Mesothelial cell of epicardium (in vitro differentiated cells): Measurements from ENCODE around the gene HSD11B2. TPM values are rescaled to one million over a fixed set of nuclear protein-coding genes. Genes with fewer than 3 reads are reported as not detected.

Source experiments
- DNase-seq, 2 experiments: peaks; one replicate each; pipeline ENCODE4 v3.0.0; 2021; ENCODE audit warnings: low spot score in 2 of 2; ENCODE audit not compliant: unreplicated experiment in 2 of 2
- H3K27ac Mint-ChIP-seq: 2 replicates; pipeline ENCODE4 v1.8.0; 2021; ENCODE audit warnings: mixed read lengths
- H3K27me3 Mint-ChIP-seq: 2 replicates; pipeline ENCODE4 v1.8.0; 2021; ENCODE audit warnings: low read depth, mixed read lengths
- H3K36me3 Mint-ChIP-seq: 2 replicates; pipeline ENCODE4 v1.8.0; 2021; ENCODE audit warnings: mixed read lengths
- H3K4me1 Mint-ChIP-seq: 2 replicates; pipeline ENCODE4 v1.8.0; 2021; ENCODE audit warnings: mixed read lengths
- H3K4me3 Mint-ChIP-seq: 2 replicates; pipeline ENCODE4 v1.8.0; 2021; ENCODE audit warnings: mild to moderate bottlenecking, moderate library complexity, mixed read lengths
- H3K9me3 Mint-ChIP-seq: 2 replicates; pipeline ENCODE4 v1.8.0; 2021; ENCODE audit warnings: mixed read lengths
- total RNA-seq: library from RNA; stranded (reverse); gene quantifications from 3 replicates; pipeline ENCODE4 v1.2.1, GENCODE V29; 2021
- TF ChIP-seq, protein P1 (sequence below): fragments of 200-600 bp; sonication (generic); IDR thresholded peaks from one replicate; pipeline ENCODE4 v1.5.0; 2021; ENCODE audit warnings: antibody characterized with exemption; ENCODE audit not compliant: unreplicated experiment

The HSD11B2 gene
- total RNA-seq, 1 donor from 2014 or later = 3.7 TPM

DNA sequence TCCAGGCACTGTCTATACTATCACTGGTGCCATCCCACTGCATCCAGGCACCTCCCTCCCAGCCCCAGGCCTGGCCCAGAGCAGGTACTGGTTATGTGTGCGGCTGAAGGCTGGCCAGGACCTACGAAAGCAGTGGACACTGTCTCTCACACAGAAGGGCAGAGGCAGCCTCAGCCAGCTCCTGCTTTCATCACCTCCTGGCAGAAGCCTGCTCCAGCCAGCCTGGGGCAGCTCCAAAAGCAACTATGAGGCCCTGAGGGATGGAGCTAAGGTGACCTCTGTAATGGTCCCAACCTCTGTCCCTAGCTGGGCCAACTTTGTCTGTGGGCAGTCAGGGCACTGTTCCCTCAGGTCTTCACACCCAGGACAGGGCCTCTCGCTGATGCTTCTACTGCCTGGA, 18.8 kb downstream of the HSD11B2 start:
- no peak for DNase-seq
- H3K4me1 Mint-ChIP-seq = no peaks in the 10 kb centered on the region
- H3K4me3 Mint-ChIP-seq = no peak overlapping the region
- TF ChIP-seq, protein P1, sequence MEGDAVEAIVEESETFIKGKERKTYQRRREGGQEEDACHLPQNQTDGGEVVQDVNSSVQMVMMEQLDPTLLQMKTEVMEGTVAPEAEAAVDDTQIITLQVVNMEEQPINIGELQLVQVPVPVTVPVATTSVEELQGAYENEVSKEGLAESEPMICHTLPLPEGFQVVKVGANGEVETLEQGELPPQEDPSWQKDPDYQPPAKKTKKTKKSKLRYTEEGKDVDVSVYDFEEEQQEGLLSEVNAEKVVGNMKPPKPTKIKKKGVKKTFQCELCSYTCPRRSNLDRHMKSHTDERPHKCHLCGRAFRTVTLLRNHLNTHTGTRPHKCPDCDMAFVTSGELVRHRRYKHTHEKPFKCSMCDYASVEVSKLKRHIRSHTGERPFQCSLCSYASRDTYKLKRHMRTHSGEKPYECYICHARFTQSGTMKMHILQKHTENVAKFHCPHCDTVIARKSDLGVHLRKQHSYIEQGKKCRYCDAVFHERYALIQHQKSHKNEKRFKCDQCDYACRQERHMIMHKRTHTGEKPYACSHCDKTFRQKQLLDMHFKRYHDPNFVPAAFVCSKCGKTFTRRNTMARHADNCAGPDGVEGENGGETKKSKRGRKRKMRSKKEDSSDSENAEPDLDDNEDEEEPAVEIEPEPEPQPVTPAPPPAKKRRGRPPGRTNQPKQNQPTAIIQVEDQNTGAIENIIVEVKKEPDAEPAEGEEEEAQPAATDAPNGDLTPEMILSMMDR = no peak
- H3K27ac Mint-ChIP-seq = no peak overlapping the region
- H3K27me3 Mint-ChIP-seq = no peaks in the 10 kb centered on the region
- no peaks in the 10 kb centered on the region for H3K9me3 Mint-ChIP-seq
- peaks cover 7% of the 10 kb centered on the region for H3K36me3 Mint-ChIP-seq

DNA sequence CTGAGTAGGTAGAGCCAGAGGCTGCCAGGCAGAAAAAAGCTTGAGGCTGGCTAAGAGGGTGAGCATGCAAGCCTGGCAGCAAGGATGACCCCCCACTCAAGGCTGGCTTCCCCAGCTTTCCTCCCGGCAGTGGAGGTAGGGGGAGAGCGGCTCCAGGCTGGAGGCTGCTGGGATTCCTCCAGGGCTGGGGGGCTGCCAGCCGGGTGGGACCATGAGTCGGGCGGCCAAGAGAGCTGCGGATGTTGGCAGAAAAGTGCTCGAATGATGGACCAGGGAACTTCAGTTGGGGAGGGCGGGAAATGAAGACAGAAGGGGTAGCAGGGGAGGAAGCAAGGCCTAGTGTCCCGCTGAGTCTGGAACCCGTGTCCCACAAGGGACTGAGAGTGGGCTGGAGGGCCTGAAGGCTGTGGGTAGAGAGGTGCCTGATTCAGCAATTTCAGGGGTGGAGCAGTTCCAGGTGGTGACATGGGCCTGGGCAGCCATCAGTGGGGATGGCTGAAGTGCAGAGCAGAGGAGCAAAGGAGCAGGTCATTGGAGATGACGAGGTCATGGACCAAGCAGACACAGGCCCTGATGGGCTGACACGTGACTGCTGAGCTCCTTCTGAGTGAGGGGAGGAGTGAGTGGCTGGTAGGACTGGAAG, 20.3 kb downstream of the HSD11B2 start:
- H3K36me3 Mint-ChIP-seq = peaks cover 7% of the 10 kb centered on the region
- H3K27me3 Mint-ChIP-seq = no peaks in the 10 kb centered on the region
- H3K4me3 Mint-ChIP-seq = no peak overlapping the region
- H3K4me1 Mint-ChIP-seq = no peaks in the 10 kb centered on the region
- H3K27ac Mint-ChIP-seq = no peak overlapping the region
- no peaks in the 10 kb centered on the region for H3K9me3 Mint-ChIP-seq
- TF ChIP-seq, protein P1 = no peak
- no peak for DNase-seq

DNA sequence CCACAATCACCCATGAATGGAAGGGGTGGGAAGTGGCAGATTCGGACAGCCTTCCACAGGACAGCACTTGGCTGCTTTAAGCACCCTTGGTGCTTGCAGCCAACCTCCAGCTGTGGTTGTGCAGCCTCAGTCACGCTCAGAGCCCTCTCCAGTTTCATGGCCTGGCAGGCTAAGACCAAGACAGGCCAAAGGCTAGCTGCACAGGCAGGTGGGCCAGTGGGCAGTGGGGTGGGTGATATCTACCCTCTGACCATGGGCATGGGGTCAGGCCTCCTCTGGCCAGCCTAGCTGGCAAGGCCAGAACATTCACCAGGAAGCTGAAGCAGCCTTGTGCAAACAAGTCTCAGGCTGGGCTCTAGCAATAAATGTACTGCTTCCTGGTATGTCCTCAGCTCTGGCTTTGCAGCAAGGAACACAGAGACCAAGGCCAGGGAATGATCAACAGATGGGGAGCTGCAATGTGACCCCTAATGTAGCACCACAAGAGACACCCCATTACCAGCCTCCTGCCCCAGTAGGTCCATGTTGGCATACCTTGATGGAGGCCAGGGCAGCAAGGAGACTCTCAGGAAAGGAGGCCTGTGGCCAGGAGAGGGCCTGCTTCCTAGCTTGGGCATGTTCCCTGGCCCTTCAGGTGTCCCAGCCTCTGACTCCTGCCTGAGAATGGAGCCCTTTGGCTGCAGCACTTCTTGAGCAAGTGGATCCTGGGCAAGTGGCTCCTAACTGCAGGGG, 20.9 kb downstream of the HSD11B2 start:
- Mint-ChIP-seq H3K27me3 (no peaks in the 10 kb centered on the region), H3K9me3 (no peaks in the 10 kb centered on the region), H3K4me1 (no peaks in the 10 kb centered on the region), H3K36me3 (peaks cover 7% of the 10 kb centered on the region), H3K27ac (no peak overlapping the region), H3K4me3 (no peak overlapping the region)
- DNase-seq = no peak
- TF ChIP-seq, protein P1 = no peak

DNA sequence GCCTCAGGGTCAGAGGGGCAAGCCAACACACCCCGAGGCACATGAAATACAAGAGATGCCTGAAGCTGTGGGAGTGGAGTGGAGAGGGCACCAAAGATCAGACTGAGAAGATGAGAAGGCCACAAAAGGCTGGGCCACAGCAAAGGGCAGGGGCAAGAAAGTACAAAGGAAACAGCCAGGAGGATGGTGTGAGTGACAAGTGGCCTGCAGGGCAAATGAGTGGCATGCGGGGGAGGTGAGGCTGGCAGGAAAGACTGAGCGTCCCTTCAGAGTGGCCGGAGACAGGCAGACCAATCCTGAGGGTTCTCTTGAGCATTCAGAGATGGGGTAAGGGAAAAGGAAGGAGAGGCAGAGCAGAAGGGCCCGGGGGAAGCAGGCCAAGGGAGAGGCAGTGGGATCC, 23.2 kb downstream of the HSD11B2 start:
- no peak for DNase-seq
- H3K27me3 Mint-ChIP-seq = no peaks in the 10 kb centered on the region
- no peaks in the 10 kb centered on the region for H3K9me3 Mint-ChIP-seq
- H3K4me1 Mint-ChIP-seq = peaks cover 5% of the 10 kb centered on the region
- TF ChIP-seq, protein P1 = no peak
- H3K36me3 Mint-ChIP-seq = peaks cover 7% of the 10 kb centered on the region
- H3K27ac Mint-ChIP-seq = no peak overlapping the region
- no peak overlapping the region for H3K4me3 Mint-ChIP-seq

DNA sequence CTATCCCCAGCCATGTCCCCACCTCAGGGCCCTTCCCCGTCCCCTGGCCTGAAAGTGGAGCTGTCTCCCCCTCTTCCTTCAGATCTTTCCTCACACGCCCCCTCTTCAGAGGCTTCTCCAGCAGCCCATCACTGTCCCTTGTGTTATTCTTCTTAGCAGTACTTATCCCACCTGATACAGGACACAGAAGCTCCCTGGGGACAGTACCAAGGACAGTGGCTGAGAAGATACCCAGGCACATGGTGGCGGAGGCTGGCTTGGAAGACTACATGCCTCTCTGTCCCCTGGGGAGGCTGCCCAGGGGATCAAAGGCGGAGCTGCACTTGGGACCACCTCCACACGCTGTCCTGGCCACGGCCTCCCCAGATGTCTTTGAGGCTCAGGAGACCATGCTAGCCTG, 23.9 kb downstream of the HSD11B2 start:
- Mint-ChIP-seq H3K9me3 (no peaks in the 10 kb centered on the region), H3K27ac (no peak overlapping the region), H3K4me3 (no peak overlapping the region), H3K27me3 (no peaks in the 10 kb centered on the region), H3K4me1 (peaks cover 5% of the 10 kb centered on the region), H3K36me3 (peaks cover 2% of the 10 kb centered on the region)
- TF ChIP-seq, protein P1 = no peak
- no peak for DNase-seq
